Smooth muscle cell (in vitro differentiated cells): ENCODE data around the gene PTPRD. TPM values are rescaled to one million over a fixed set of nuclear protein-coding genes. Genes with fewer than 3 reads are reported as not detected.

ENCODE experiments used
- DNase-seq: peaks from one replicate; lab custom pipeline; 2025; ENCODE audit not compliant: unreplicated experiment; lab: John Stamatoyannopoulos, UW
- H2AFZ ChIP-seq: fragments of 200-600 bp; sonication (generic); 2 replicates; pipeline ENCODE4 v1.6.0; 2016; ENCODE audit warnings: antibody characterized with exemption, low read depth, mild to moderate bottlenecking
- H3F3A ChIP-seq: fragments of 200-600 bp; sonication (generic); 2 replicates; pipeline ENCODE4 v1.6.0; 2017; ENCODE audit warnings: antibody characterized with exemption, low read depth
- H3K27ac ChIP-seq: fragments of 200-600 bp; sonication (generic); 2 replicates; pipeline ENCODE4 v1.5.1; 2016; ENCODE audit warnings: low read depth, mild to moderate bottlenecking
- H3K27me3 ChIP-seq: fragments of 200-600 bp; sonication (generic); 2 replicates; pipeline ENCODE4 v1.6.1; 2016; ENCODE audit warnings: low read depth, mild to moderate bottlenecking
- H3K36me3 ChIP-seq: fragments of 200-600 bp; sonication (generic); 2 replicates; pipeline ENCODE4 v1.5.1; 2016; ENCODE audit warnings: low read depth
- H3K4me1 ChIP-seq: fragments of 200-600 bp; sonication (generic); 2 replicates; pipeline ENCODE4 v1.5.1; 2016; ENCODE audit warnings: low read depth
- H3K4me2 ChIP-seq: fragments of 200-600 bp; sonication (generic); 2 replicates; pipeline ENCODE4 v1.6.0; 2016; ENCODE audit warnings: mild to moderate bottlenecking
- H3K4me3 ChIP-seq: fragments of 200-600 bp; sonication (generic); 2 replicates; pipeline ENCODE4 v1.5.1; 2016; ENCODE audit warnings: mild to moderate bottlenecking
- H3K79me2 ChIP-seq: fragments of 200-600 bp; sonication (generic); 2 replicates; pipeline ENCODE4 v1.6.0; 2016; ENCODE audit warnings: low read depth, mild to moderate bottlenecking
- H3K9ac ChIP-seq: fragments of 200-600 bp; sonication (generic); 2 replicates; pipeline ENCODE4 v1.6.0; 2016; ENCODE audit warnings: low read depth
- H3K9me3 ChIP-seq: fragments of 200-600 bp; sonication (generic); replicated peaks from 2 replicates; pipeline ENCODE4 v1.5.1; 2016; ENCODE audit warnings: low read depth
- H4K20me1 ChIP-seq: fragments of 200-600 bp; sonication (generic); 2 replicates; pipeline ENCODE4 v1.6.0; 2016; ENCODE audit warnings: low read depth
- CTCF ChIP-seq: fragments of 200-600 bp; sonication (generic); IDR thresholded peaks from 2 replicates; pipeline ENCODE4 v1.5.1; 2017; ENCODE audit warnings: borderline replicate concordance, mild to moderate bottlenecking, antibody characterized with exemption; ENCODE audit not compliant: insufficient read depth, poor library complexity, severe bottlenecking
- WGBS: methylation state at CpG from one replicate; pipeline ENCODE4 v1.1.7; 2016; ENCODE audit warnings: low lambda C conversion rate; 5-methylcytosine and 5-hydroxymethylcytosine counted together
- polyA plus RNA-seq: library from polyadenylated mRNA; unstranded; fragments of >200 nt; fragmentation: Nextera tagmentation; extraction: Ambion mirVana; gene quantifications from 2 replicates; pipeline ENCODE4 v1.2.1, GENCODE V29; 2016
- total RNA-seq: library from RNA; depleted of rRNA; stranded (reverse); fragments of >200 nt; gene quantifications from 2 replicates; pipeline ENCODE4 v1.2.3, GENCODE V29; 2014

Gene PTPRD
- total and polyA plus RNA-seq, 2 experiments from 2014 or later: 6.5 to 61.0 TPM

- TF ChIP-seq CTCF: no peak
- H3K9me3 ChIP-seq: peaks cover 2% of the 10 kb centered on the region
- H3K4me3 ChIP-seq: no peak overlapping the region
- WGBS: 64% methylated on average over 1 of the region's 1 CpG
- no peaks in the 10 kb centered on the region for H3K79me2 ChIP-seq
- no peaks in the 10 kb centered on the region for H3K36me3 ChIP-seq
- H3K27ac ChIP-seq: no peak overlapping the region
- H3K9ac ChIP-seq: no peak overlapping the region
- H2AFZ ChIP-seq: no peak overlapping the region
- H3K4me2 ChIP-seq: no peak overlapping the region
- no peaks in the 10 kb centered on the region for H3K27me3 ChIP-seq
- H3F3A ChIP-seq: no peaks in the 10 kb centered on the region
- H4K20me1 ChIP-seq: no peaks in the 10 kb centered on the region
- DNase-seq: no peak
- no peaks in the 10 kb centered on the region for H3K4me1 ChIP-seq
These were observed 1534.5 kb downstream of the PTPRD start for GRCh38 chr9:9078301-9078700.

GRCh38 chr9:9061627-9062026 is 1551.2 kb downstream of the PTPRD start:
- Histone ChIP-seq H3K27ac (no peak overlapping the region), H3K79me2 (no peaks in the 10 kb centered on the region), H3K36me3 (no peaks in the 10 kb centered on the region), H2AFZ (no peak overlapping the region), H3F3A (no peaks in the 10 kb centered on the region), H4K20me1 (no peaks in the 10 kb centered on the region), H3K9me3 (no peaks in the 10 kb centered on the region), H3K4me2 (no peak overlapping the region), H3K27me3 (no peaks in the 10 kb centered on the region), H3K4me3 (no peak overlapping the region), H3K4me1 (no peaks in the 10 kb centered on the region), H3K9ac (no peak overlapping the region)
- no peak for TF ChIP-seq CTCF
- no peak for DNase-seq
- whole genome bisulfite sequencing: 57% methylated on average over 2 of the region's 2 CpGs

- no peak for DNase-seq
- H3K36me3 ChIP-seq: no peaks in the 10 kb centered on the region
- no peaks in the 10 kb centered on the region for H3F3A ChIP-seq
- H3K9ac ChIP-seq: no peak overlapping the region
- H4K20me1 ChIP-seq: no peaks in the 10 kb centered on the region
- H3K9me3 ChIP-seq: no peaks in the 10 kb centered on the region
- no peak for TF ChIP-seq CTCF
- H3K27ac ChIP-seq: no peak overlapping the region
- H3K4me3 ChIP-seq: no peak overlapping the region
- no peaks in the 10 kb centered on the region for H3K27me3 ChIP-seq
- H3K79me2 ChIP-seq: no peaks in the 10 kb centered on the region
- H3K4me2 ChIP-seq: no peak overlapping the region
- WGBS: 83% methylated on average over 3 of the region's 3 CpGs
- no peak overlapping the region for H2AFZ ChIP-seq
- no peaks in the 10 kb centered on the region for H3K4me1 ChIP-seq
These were observed 1558.3 kb downstream of the PTPRD start for GRCh38 chr9:9054354-9054992.

DNA sequence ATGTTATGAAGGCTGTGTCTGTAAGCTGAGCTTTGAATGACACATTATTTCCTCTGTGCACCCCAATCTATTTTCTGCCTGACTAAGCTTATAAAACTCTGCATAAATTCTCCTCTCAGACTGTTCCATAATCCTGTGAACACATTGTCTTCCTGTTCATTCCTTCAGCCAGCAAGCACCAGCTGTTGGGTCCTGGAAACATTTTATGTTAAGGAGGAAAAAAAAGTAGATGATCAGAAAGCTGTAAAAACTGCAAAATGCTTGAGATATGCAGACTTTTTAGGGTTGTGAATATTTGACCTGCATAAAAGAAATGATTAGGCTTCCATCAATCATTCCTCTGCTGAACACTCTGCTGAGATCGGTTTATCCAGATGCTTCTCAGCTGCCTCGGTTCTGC is 1567.2 kb downstream of the PTPRD start:
- DNase-seq: no peak
- Histone ChIP-seq H3F3A (no peaks in the 10 kb centered on the region), H3K79me2 (no peaks in the 10 kb centered on the region), H3K36me3 (no peaks in the 10 kb centered on the region), H4K20me1 (no peaks in the 10 kb centered on the region), H3K9me3 (no peaks in the 10 kb centered on the region), H3K27me3 (no peaks in the 10 kb centered on the region), H3K27ac (no peak overlapping the region), H3K9ac (no peak overlapping the region), H3K4me1 (no peaks in the 10 kb centered on the region), H2AFZ (no peak overlapping the region), H3K4me2 (no peak overlapping the region), H3K4me3 (no peak overlapping the region)
- whole genome bisulfite sequencing: 68% methylated on average over 2 of the region's 2 CpGs
- no peak for TF ChIP-seq CTCF
